Loucy (cell line): ENCODE results near the gene MEAK7.

Experiments
- H2AFZ ChIP-seq: fragments of 200-600 bp; sonication (generic); 2 replicates; pipeline ENCODE4 v1.6.0; 2016; ENCODE audit warnings: antibody characterized with exemption, mild to moderate bottlenecking, low read length, moderate library complexity
- H3F3A ChIP-seq: fragments of 200-600 bp; 2 replicates; pipeline ENCODE4 v1.6.0; 2016; ENCODE audit warnings: antibody characterized with exemption, low read depth, mild to moderate bottlenecking
- H3K27me3 ChIP-seq: fragments of 200-600 bp; sonication (generic); 2 replicates; pipeline ENCODE4 v1.6.1; 2014; ENCODE audit warnings: low read length, mild to moderate bottlenecking; ENCODE audit not compliant: insufficient read depth, poor library complexity, severe bottlenecking
- H3K36me3 ChIP-seq: fragments of 200-600 bp; sonication (generic); 2 replicates; pipeline ENCODE4 v1.6.1; 2016; ENCODE audit warnings: low read length; ENCODE audit not compliant: insufficient read depth
- H3K4me1 ChIP-seq: fragments of 200-600 bp; sonication (generic); 2 replicates; pipeline ENCODE4 v1.5.1; 2014; ENCODE audit warnings: low read length, mild to moderate bottlenecking; ENCODE audit not compliant: insufficient read depth, poor library complexity, severe bottlenecking
- H3K4me2 ChIP-seq: fragments of 200-600 bp; sonication (generic); 2 replicates; pipeline ENCODE4 v1.6.0; 2014; ENCODE audit warnings: antibody characterized with exemption, low read length, low read depth, mild to moderate bottlenecking; ENCODE audit not compliant: poor library complexity, severe bottlenecking
- H3K4me3 ChIP-seq: fragments of 200-600 bp; sonication (generic); 2 replicates; pipeline ENCODE4 v1.5.1; 2014; ENCODE audit warnings: low read length, mild to moderate bottlenecking, mixed read lengths; ENCODE audit not compliant: poor library complexity, severe bottlenecking
- H3K79me2 ChIP-seq: fragments of 200-600 bp; sonication (generic); 2 replicates; pipeline ENCODE4 v1.6.1; 2014; ENCODE audit warnings: low read length; ENCODE audit not compliant: insufficient read depth
- H3K9ac ChIP-seq: fragments of 200-600 bp; sonication (generic); 2 replicates; pipeline ENCODE4 v1.6.0; 2014; ENCODE audit warnings: mild to moderate bottlenecking, low read depth, low read length, moderate library complexity; ENCODE audit not compliant: poor library complexity, severe bottlenecking
- H3K9me2 ChIP-seq: fragments of 200-600 bp; sonication (generic); replicated peaks from 2 replicates; pipeline ENCODE4 v1.6.1; 2016; ENCODE audit warnings: low read depth, low read length, mixed read lengths
- H3K9me3 ChIP-seq: fragments of 200-600 bp; sonication (generic); 2 replicates; pipeline ENCODE4 v1.6.1; 2014; ENCODE audit warnings: mild to moderate bottlenecking, antibody characterized with exemption, low read length, low read depth; ENCODE audit not compliant: insufficient read depth
- H4K20me1 ChIP-seq: fragments of 200-600 bp; sonication (generic); 2 replicates; pipeline ENCODE4 v1.6.0; 2014; ENCODE audit warnings: antibody characterized with exemption, low read length, mild to moderate bottlenecking; ENCODE audit not compliant: insufficient read depth, poor library complexity, severe bottlenecking
- CTCF ChIP-seq: fragments of 200-600 bp; sonication (generic); conservative IDR thresholded peaks from 2 replicates; pipeline ENCODE4 v1.5.1; 2014; ENCODE audit warnings: mild to moderate bottlenecking, antibody characterized with exemption, low read length
- EZH2phosphoT487 ChIP-seq: fragments of 200-600 bp; IDR thresholded peaks from 2 replicates; pipeline ENCODE4 v1.6.1; 2018; ENCODE audit warnings: antibody characterized with exemption, mild to moderate bottlenecking, moderate library complexity, borderline replicate concordance

The MEAK7 gene

GRCh38 chr16:84513123-84513522 is 8.7 kb upstream of the MEAK7 start:
- no peak for TF ChIP-seq CTCF
- no peak for TF ChIP-seq EZH2phosphoT487
- no peaks in the 10 kb centered on the region for H3K36me3 ChIP-seq
- no peak overlapping the region for H3K4me2 ChIP-seq
- no peak overlapping the region for H3K9ac ChIP-seq
- H3K4me3 ChIP-seq, result no peak overlapping the region
- no peaks in the 10 kb centered on the region for H3K79me2 ChIP-seq
- H2AFZ ChIP-seq, result no peak overlapping the region
- no peaks in the 10 kb centered on the region for H3K9me3 ChIP-seq
- no peaks in the 10 kb centered on the region for H3K27me3 ChIP-seq
- H3F3A ChIP-seq, result no peaks in the 10 kb centered on the region
- H3K4me1 ChIP-seq, result peaks cover 12% of the 10 kb centered on the region
- H3K9me2 ChIP-seq, result no peaks in the 10 kb centered on the region
- no peaks in the 10 kb centered on the region for H4K20me1 ChIP-seq

GRCh38 chr16:84511831-84512230 is 7.4 kb upstream of the MEAK7 start:
- Histone ChIP-seq H3K4me1 (peaks cover 12% of the 10 kb centered on the region), H3K4me2 (no peak overlapping the region), H3K9me3 (no peaks in the 10 kb centered on the region), H3K36me3 (no peaks in the 10 kb centered on the region), H3K27me3 (no peaks in the 10 kb centered on the region), H2AFZ (no peak overlapping the region), H3K79me2 (no peaks in the 10 kb centered on the region), H3K9me2 (no peaks in the 10 kb centered on the region), H3F3A (no peaks in the 10 kb centered on the region), H3K9ac (no peak overlapping the region), H3K4me3 (no peak overlapping the region), H4K20me1 (no peaks in the 10 kb centered on the region)
- no peak for TF ChIP-seq CTCF
- no peak for TF ChIP-seq EZH2phosphoT487

GRCh38 chr16:84511180-84511800 is 6.8 kb upstream of the MEAK7 start:
- Histone ChIP-seq H3K9ac (no peak overlapping the region), H3K4me3 (no peak overlapping the region), H4K20me1 (no peaks in the 10 kb centered on the region), H3K36me3 (no peaks in the 10 kb centered on the region), H3K4me1 (peaks cover 12% of the 10 kb centered on the region), H3K4me2 (no peak overlapping the region), H3K27me3 (no peaks in the 10 kb centered on the region), H2AFZ (no peak overlapping the region), H3F3A (no peaks in the 10 kb centered on the region), H3K9me2 (no peaks in the 10 kb centered on the region), H3K9me3 (no peaks in the 10 kb centered on the region), H3K79me2 (no peaks in the 10 kb centered on the region)
- TF ChIP-seq EZH2phosphoT487, result no peak
- peak; percentile 96 for TF ChIP-seq CTCF
